Measurements from ENCODE around the gene RBM33.

GRCh38 chr7:155781433-155781832 lies 137.0 kb downstream of the RBM33 start:
- TF ChIP-seq ZBTB11 (tag by site-specific recombination; conservative IDR thresholded peaks at IDR 0.05; ENCODE audit: low read depth) (no peak), ATF2 (tag by site-specific recombination; IDR thresholded peaks at IDR 0.05; ENCODE audit: low read depth) (no peak), CTCF (tag by site-specific recombination; IDR thresholded peaks at IDR 0.05) (no peak)
